Activated CD8-positive, alpha-beta memory T cell treated with anti-CD3 and anti-CD28 coated beads, Interleukin-2, amount 50 U/mL, for 24 hours (primary cell): ENCODE measurements around the gene NNT.
"Not testable (repeated sequence)": the region's sequence is repeated elsewhere in the genome, so short reads cannot be mapped to it uniquely, and the experiment has no call there.

Source experiments
- DNase-seq: peaks from one replicate; pipeline ENCODE4 v3.0.0-alpha.2; 2020; ENCODE audit errors: extremely low read depth

The NNT gene

GRCh38 chr5:43706576-43706975 lies 103.6 kb downstream of the NNT start:
- not testable (repeated sequence) for DNase-seq

- no peak for DNase-seq
Observed at GRCh38 chr5:43711496-43711895, 108.5 kb downstream of the NNT start.

GRCh38 chr5:43712081-43712480 lies 109.1 kb downstream of the NNT start:
- no peak for DNase-seq

DNA sequence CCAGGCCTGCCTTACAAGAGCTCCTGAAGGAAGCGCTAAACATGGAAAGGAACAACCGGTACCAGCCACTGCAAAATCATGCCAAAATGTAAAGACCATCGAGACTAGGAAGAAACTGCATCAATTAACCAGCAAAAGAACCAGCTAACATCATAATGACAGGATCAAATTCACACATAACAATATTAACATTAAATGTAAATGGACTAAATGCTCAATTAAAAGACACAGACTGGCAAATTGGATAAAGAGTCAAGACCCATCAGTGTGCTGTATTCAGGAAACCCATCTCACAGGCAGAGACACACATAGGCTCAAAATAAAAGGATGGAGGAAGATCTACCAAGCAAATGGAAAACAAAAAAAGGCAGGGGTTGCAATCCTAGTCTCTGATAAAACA lies 116.8 kb downstream of the NNT start:
- DNase-seq = not testable (repeated sequence)

DNA sequence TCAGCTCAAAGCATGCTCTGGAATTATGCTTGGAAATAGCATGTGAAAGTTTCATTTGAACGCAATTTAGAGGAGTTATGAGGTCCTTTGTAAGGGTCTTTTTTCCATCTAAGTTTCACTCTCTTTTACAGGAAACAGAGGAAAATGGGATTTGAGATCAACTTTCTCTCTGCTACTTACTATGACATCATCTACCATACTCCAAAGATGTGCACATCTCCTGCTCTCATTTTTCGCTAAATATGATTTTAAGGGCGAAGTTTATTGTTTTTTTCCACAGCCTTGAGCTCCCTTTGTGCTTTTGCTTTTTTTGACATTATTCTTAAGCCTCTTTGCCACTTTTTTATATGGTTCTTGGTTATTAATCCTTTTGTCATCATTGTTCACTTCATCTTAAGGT lies 125.6 kb downstream of the NNT start:
- DNase-seq = no peak

GRCh38 chr5:43729846-43730478 lies 127.0 kb downstream of the NNT start:
- DNase-seq = no peak

DNA sequence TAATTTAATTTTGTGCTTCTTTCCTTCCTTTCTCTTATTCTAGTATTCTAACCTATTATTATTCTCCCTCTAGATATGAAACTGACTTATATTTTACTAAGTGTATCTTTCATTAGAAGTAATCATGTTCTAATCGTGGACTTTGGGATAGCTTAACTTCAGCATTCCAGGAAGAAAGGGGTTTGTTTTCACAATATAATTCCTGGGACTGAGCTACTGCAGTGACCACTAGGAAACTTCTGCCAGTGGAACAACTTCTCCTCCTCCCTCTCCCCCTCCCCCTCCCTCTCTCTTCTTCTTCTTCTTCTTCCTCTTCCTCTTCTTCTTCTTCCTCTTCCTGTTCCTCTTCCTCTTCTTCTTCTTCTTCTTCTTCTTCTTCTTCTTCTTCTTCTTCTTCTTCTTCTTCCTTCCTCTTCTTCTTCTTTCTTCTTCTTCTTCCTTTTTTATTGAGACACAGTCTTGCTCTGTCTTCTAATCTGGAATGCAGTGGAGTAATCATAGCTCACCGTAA lies 127.9 kb downstream of the NNT start:
- DNase-seq = no peak

DNA sequence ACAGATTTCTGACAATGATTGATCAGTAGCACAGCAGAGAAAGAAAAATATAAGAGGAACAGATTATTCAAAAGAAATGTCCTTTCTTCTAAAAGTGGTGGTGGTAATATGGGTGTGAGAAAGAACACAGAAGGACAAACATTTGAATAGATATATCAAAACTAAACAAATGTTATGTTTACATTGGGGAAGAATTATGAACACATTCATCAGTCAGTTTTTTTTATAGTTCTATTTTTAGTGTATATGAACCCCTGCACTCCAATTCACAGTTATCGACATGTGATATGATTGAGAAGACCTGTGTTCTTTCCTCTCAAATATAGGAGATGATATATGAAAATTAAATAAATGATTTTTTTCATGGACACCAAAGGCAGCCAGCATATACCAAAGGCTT lies 128.6 kb downstream of the NNT start:
- no peak for DNase-seq

GRCh38 chr5:43745923-43746548 lies 143.1 kb downstream of the NNT start:
- DNase-seq = not testable (repeated sequence)

DNA sequence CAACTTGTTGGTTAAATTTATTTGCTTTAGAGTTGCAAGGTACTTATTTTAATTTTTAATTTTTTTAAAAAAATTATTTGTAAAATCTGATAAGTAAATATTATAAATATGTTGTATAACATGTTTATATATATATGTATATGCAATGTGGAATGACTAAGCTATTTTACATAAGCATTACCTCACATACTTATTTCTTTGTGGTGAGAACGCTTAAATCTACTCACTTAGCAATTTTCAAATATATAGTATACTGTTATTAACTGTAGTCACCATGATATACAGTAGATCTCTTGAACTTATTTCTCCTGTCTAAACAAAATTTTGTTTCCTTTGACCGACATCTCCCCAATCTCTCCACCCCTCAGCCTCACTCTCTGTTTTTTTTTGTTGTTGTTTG lies 147.8 kb downstream of the NNT start:
- DNase-seq = no peak

- DNase-seq = no peak
Observed at GRCh38 chr5:43753069-43753468, 150.1 kb downstream of the NNT start.
